Cardiac muscle cell (in vitro differentiated cells and primary cell): Measurements from ENCODE around the gene NEK1. TPM values are rescaled to one million over a fixed set of nuclear protein-coding genes. Genes with fewer than 3 reads are reported as not detected.
A peak's percentile ranks its signal among the peaks of the same experiment; 100 is the strongest.

ENCODE experiments used
- DNase-seq, 2 donors: peaks; one replicate each; pipeline versions ENCODE4 v3.0.0 to v3.0.0-alpha.2; 2010 to 2017; ENCODE audit warnings: low read depth in 1 of 2, low spot score in 1 of 2
- H3K27ac ChIP-seq: fragments of 200-600 bp; sonication (generic); 2 replicates; pipeline ENCODE4 v1.5.1; 2016
- H3K27me3 ChIP-seq: fragments of 200-600 bp; sonication (generic); 2 replicates; pipeline ENCODE4 v1.6.0; 2016; ENCODE audit warnings: control low read depth
- H3K36me3 ChIP-seq: fragments of 200-600 bp; sonication (generic); 2 replicates; pipeline ENCODE4 v1.5.1; 2016; ENCODE audit warnings: control low read depth
- H3K4me1 ChIP-seq: fragments of 200-600 bp; sonication (generic); 2 replicates; pipeline ENCODE4 v1.8.1; 2017; ENCODE audit warnings: low read depth, mild to moderate bottlenecking, mixed run types
- H3K4me3 ChIP-seq: fragments of 200-600 bp; sonication (generic); 2 replicates; pipeline ENCODE4 v1.5.1; 2016; ENCODE audit warnings: mild to moderate bottlenecking
- H3K9me3 ChIP-seq: fragments of 200-600 bp; sonication (generic); 2 replicates; pipeline ENCODE4 v1.5.1; 2017; ENCODE audit warnings: low read depth, mild to moderate bottlenecking, control low read depth
- polyA plus RNA-seq: library from polyadenylated mRNA; unstranded; fragments of >200 nt; fragmentation: Nextera tagmentation; extraction: Ambion mirVana; gene quantifications from 2 replicates; pipeline ENCODE4 v1.2.1, GENCODE V29; 2016
- total RNA-seq: library from RNA; depleted of rRNA; stranded (reverse); fragments of >200 nt; gene quantifications from 2 replicates; pipeline ENCODE4 v1.2.3, GENCODE V29; 2016
- TF ChIP-seq, protein P1 (sequence below): IDR thresholded peaks from 2 replicates; pipeline ENCODE4 v1.5.1; 2012; ENCODE audit warnings: low read depth, mild to moderate bottlenecking, low read length

The NEK1 gene
- total and polyA plus RNA-seq, 2 experiments from 2014 or later = 11.3 to 17.0 TPM

DNA sequence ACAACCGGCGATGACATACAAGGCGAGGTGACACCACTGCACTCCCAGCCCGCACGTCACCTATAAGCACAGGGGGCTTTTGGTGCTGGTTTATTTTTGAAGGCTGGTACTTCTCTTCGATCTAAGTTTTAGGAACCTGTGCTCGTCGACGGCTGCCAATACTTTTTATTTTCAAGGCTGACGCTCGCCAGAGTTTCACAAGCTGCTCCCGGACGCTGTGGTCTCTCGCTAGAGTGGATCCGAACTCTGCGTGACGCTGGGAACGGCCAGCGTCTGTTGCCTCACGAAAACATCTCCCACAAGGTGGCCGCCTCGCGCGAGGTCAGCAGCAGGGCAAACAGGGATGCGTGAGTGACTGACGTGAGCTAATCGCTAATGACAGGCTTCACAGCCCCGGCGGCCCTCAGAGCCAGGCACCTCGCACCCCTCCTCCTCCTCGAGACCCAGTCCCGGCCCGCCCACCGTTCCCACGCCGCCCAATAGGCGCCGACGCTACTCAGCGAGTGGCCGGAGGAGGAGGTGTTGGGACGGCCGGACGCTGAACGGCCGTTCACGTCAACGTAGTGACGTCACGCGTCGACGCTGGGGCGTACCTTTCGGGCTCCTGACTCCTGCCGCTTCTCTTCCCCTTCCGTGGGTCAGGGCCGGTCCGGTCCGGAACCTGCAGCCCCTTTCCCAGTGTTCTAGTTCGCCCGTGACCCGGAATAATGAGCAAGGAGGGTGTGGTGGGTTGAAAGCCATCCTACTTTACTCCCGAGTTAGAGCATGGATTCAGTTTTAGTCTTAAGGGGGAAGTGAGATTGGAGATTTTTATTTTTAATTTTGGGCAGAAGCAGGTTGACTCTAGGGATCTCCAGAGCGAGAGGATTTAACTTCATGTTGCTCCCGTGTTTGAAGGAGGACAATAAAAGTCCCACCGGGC, 7.8 kb upstream of the NEK1 start, which contains the start of gene CLCN3:
CLCN3 (plus strand) TSS at position 621 of the 922 bp plus-strand sequence. CDS start 15,351 bp downstream, outside the sequence.
- Histone ChIP-seq H3K9me3 (no peaks in the 10 kb centered on the region), H3K4me3 (peak within 1 kb of the TSS; percentile 75), H3K27ac (peak within 1 kb of the TSS; percentile 96), H3K4me1 (peaks cover 9% of the 10 kb centered on the region), H3K36me3 (no peaks in the 10 kb centered on the region), H3K27me3 (no peaks in the 10 kb centered on the region)
- TF ChIP-seq, protein P1, sequence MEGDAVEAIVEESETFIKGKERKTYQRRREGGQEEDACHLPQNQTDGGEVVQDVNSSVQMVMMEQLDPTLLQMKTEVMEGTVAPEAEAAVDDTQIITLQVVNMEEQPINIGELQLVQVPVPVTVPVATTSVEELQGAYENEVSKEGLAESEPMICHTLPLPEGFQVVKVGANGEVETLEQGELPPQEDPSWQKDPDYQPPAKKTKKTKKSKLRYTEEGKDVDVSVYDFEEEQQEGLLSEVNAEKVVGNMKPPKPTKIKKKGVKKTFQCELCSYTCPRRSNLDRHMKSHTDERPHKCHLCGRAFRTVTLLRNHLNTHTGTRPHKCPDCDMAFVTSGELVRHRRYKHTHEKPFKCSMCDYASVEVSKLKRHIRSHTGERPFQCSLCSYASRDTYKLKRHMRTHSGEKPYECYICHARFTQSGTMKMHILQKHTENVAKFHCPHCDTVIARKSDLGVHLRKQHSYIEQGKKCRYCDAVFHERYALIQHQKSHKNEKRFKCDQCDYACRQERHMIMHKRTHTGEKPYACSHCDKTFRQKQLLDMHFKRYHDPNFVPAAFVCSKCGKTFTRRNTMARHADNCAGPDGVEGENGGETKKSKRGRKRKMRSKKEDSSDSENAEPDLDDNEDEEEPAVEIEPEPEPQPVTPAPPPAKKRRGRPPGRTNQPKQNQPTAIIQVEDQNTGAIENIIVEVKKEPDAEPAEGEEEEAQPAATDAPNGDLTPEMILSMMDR = no peak
- peak; percentile 98 to 99 for DNase-seq

DNA sequence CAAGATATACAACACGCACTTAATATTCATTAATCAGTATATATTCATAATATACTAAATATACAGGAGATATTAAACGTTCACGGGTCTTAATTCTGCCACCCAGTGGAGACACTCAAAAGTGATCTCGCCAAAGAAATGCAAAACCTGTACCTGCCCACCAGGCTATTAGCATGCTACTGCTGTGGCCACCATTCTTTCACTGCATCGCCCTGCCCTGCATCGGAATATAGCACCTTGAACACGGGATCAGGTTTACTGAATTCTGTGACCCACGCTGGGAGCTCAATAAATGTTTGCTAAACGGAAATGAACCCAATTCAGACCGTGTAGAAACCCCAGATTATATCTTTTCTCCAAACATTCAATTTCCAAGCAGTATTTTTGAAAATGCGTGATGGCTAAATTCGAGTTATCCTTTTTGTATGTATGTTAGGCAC, 7.2 kb upstream of the NEK1 start:
- peak; percentile 56 to 65 for DNase-seq
- TF ChIP-seq, protein P1 = peak; percentile 56
- Histone ChIP-seq H3K4me1 (peaks cover 9% of the 10 kb centered on the region), H3K27ac (peak overlapping the region; percentile 96), H3K27me3 (no peaks in the 10 kb centered on the region), H3K9me3 (no peaks in the 10 kb centered on the region), H3K36me3 (no peaks in the 10 kb centered on the region), H3K4me3 (peak overlapping the region; percentile 75)

DNA sequence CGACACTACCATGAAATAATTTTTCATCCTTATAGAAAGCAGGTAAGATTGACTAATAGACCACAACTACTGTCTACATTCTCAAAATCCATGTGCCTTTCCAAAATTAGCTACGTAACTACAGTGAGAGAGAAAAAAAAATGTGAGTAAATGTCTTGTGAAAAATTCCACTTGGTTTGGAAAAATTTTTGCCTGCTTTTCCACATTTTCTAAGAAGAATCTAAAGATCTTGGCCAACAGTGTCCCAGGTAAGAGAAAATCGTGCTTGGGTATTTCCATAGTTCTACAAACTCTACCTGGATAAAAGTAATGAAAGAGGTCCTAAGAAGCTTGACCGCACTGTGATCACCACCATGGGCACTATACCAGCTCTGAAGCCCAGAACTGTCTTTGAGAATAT, 6.6 kb upstream of the NEK1 start:
- TF ChIP-seq, protein P1 = no peak
- H3K27ac ChIP-seq = peak overlapping the region; percentile 96
- peaks cover 9% of the 10 kb centered on the region for H3K4me1 ChIP-seq
- H3K4me3 ChIP-seq = peak overlapping the region; percentile 75
- no peaks in the 10 kb centered on the region for H3K27me3 ChIP-seq
- H3K9me3 ChIP-seq = no peaks in the 10 kb centered on the region
- DNase-seq = no peak
- H3K36me3 ChIP-seq = no peaks in the 10 kb centered on the region

DNA sequence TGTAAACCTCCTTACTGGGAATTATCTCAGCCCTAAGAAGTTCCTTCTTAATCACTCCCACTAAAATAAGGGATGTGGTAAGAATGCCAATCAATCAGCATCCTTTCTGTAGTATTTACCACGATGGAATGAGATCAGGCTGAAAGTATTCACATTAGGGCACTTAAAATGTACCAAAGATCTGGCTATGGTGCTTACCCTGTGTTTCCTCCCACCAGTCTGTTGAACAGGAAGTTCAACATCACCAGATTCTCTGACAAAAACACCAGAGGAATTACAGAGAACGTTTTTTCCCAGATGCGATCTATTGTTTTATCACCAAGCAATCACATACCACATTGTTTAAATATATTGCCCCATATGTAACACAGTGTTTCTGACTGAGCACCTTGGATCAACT, 5.9 kb upstream of the NEK1 start:
- H3K4me1 ChIP-seq = peaks cover 9% of the 10 kb centered on the region
- no peaks in the 10 kb centered on the region for H3K36me3 ChIP-seq
- H3K27ac ChIP-seq = no peak overlapping the region
- TF ChIP-seq, protein P1 = no peak
- no peak overlapping the region for H3K4me3 ChIP-seq
- DNase-seq = no peak
- no peaks in the 10 kb centered on the region for H3K27me3 ChIP-seq
- H3K9me3 ChIP-seq = no peaks in the 10 kb centered on the region

- Histone ChIP-seq H3K4me3 (no peak overlapping the region), H3K27me3 (no peaks in the 10 kb centered on the region), H3K4me1 (peaks cover 2% of the 10 kb centered on the region), H3K27ac (no peak overlapping the region), H3K9me3 (no peaks in the 10 kb centered on the region), H3K36me3 (no peaks in the 10 kb centered on the region)
- TF ChIP-seq, protein P1 = no peak
- no peak for DNase-seq
Observed at GRCh38 chr4:169617306-169617705, 4.9 kb upstream of the NEK1 start.
